HepG2 (cell line): ENCODE results near the gene CDH13. TPM values are rescaled to one million over a fixed set of nuclear protein-coding genes. Genes with fewer than 3 reads are reported as not detected.
A peak's percentile ranks its signal among the peaks of the same experiment; 100 is the strongest.

Source experiments
- ELF1 ChIP-seq: sonication (generic); formaldehyde crosslinking; IDR thresholded peaks from 2 replicates; pipeline ENCODE4 v1.4.0; 2020; ENCODE audit warnings: missing genetic modification reagents
- GABPA ChIP-seq, 2 experiments: IDR thresholded peaks; 2 replicates each; pipeline ENCODE4 v1.6.1; 2011 to 2016; ENCODE audit warnings: low read depth in 2 of 2, low read length in 1 of 2, missing biosample characterization in 1 of 2, missing genetic modification characterization in 1 of 2
- HMG20B ChIP-seq: conservative IDR thresholded peaks from 2 replicates; pipeline ENCODE4 v1.6.1; 2016; ENCODE audit warnings: missing genetic modification reagents, missing compliant biosample characterization
- JDP2 ChIP-seq: sonication (generic); formaldehyde crosslinking; IDR thresholded peaks from 2 replicates; pipeline ENCODE4 v1.8.1; 2022; ENCODE audit warnings: missing genetic modification reagents, borderline replicate concordance
- MZF1 ChIP-seq: sonication (generic); formaldehyde crosslinking; IDR thresholded peaks from 2 replicates; pipeline ENCODE4 v1.8.1; 2023; ENCODE audit warnings: mild to moderate bottlenecking, missing genetic modification reagents, borderline replicate concordance
- SCMH1 ChIP-seq: sonication (generic); formaldehyde crosslinking; IDR thresholded peaks from 2 replicates; pipeline ENCODE4 v1.9.0; 2021; ENCODE audit warnings: missing genetic modification reagents, mild to moderate bottlenecking, borderline replicate concordance
- SKI ChIP-seq: fragments of 450-650 bp; IDR thresholded peaks from one replicate; pipeline ENCODE4 v1.6.1; 2018; ENCODE audit warnings: mild to moderate bottlenecking; ENCODE audit not compliant: partially characterized antibody
- SP2 ChIP-seq: sonication (generic); formaldehyde crosslinking; IDR thresholded peaks from 2 replicates; pipeline ENCODE4 v1.5.1; 2020; ENCODE audit warnings: mild to moderate bottlenecking, missing genetic modification reagents
- SP5 ChIP-seq: IDR thresholded peaks from 2 replicates; pipeline ENCODE4 v1.6.1; 2016; ENCODE audit warnings: low read depth, borderline replicate concordance
- TCF7 ChIP-seq: sonication (generic); IDR thresholded peaks from 2 replicates; pipeline ENCODE4 v1.6.1; 2016; ENCODE audit warnings: antibody characterized with exemption, low read depth
- THYN1 ChIP-seq: sonication (generic); formaldehyde crosslinking; IDR thresholded peaks from 2 replicates; pipeline ENCODE4 v1.8.1; 2023; ENCODE audit warnings: low read depth, mild to moderate bottlenecking, moderate library complexity, missing genetic modification reagents, borderline replicate concordance
- ZFP37 ChIP-seq: sonication (generic); formaldehyde crosslinking; IDR thresholded peaks from 2 replicates; pipeline ENCODE4 v1.4.0; 2020; ENCODE audit warnings: missing genetic modification reagents, borderline replicate concordance
- ZNF329 ChIP-seq: sonication (generic); formaldehyde crosslinking; IDR thresholded peaks from 2 replicates; pipeline ENCODE4 v1.9.0; 2021; ENCODE audit warnings: low read depth, mild to moderate bottlenecking, missing genetic modification reagents
- ZNF629 ChIP-seq: sonication (generic); formaldehyde crosslinking; conservative IDR thresholded peaks from 2 replicates; pipeline ENCODE4 v1.5.0; 2020; ENCODE audit warnings: missing genetic modification reagents
- ZNF749 ChIP-seq: sonication (generic); formaldehyde crosslinking; IDR thresholded peaks from 2 replicates; pipeline ENCODE4 v1.8.0; 2022; ENCODE audit warnings: mild to moderate bottlenecking, missing genetic modification reagents, moderate library complexity, borderline replicate concordance
- polyA plus RNA-seq, 8 experiments: library from polyadenylated mRNA; depleted of rRNA in 3 of 8; stranded (reverse) in 7 of 8; unstranded in 1 of 8; fragments of >200 nt; fragmentation: Illumina TruSeq in 4 of 8; extraction: Trizol in 4 of 8; gene quantifications; 2 replicates each; pipeline versions ENCODE4 v1.2.1 to v1.2.3, GENCODE V29; 2011 to 2016; ENCODE audit warnings: low read depth in 4 of 8, missing spikeins in 1 of 8, mixed read lengths in 1 of 8; ENCODE audit not compliant: insufficient read depth in 1 of 8
- total RNA-seq, 5 experiments: library from RNA; depleted of rRNA; stranded (reverse); fragments of >200 nt; fragmentation: Illumina TruSeq; extraction: Trizol; gene quantifications; 2 replicates each; pipeline ENCODE4 v1.2.3, GENCODE V29; 2016; ENCODE audit warnings: low read depth in 1 of 5
- TF ChIP-seq, protein P1 (sequence below): IDR thresholded peaks from 2 replicates; pipeline ENCODE4 v1.6.1; 2016; ENCODE audit warnings: missing compliant biosample characterization, missing genetic modification reagents, borderline replicate concordance
- TF ChIP-seq, protein P2 (sequence below): sonication (generic); formaldehyde crosslinking; IDR thresholded peaks from 2 replicates; pipeline ENCODE4 v1.5.0; 2020; ENCODE audit warnings: missing genetic modification reagents
- TF ChIP-seq, protein P3 (sequence below): sonication (generic); formaldehyde crosslinking; IDR thresholded peaks from 2 replicates; pipeline ENCODE4 v1.4.0; 2020; ENCODE audit warnings: missing genetic modification reagents
- TF ChIP-seq, protein P4 (sequence below): sonication (generic); formaldehyde crosslinking; conservative IDR thresholded peaks from 2 replicates; pipeline ENCODE4 v1.8.0; 2022; ENCODE audit warnings: missing genetic modification reagents
- TF ChIP-seq, protein P5 (sequence below): sonication (generic); formaldehyde crosslinking; IDR thresholded peaks from 2 replicates; pipeline ENCODE4 v1.8.0; 2022; ENCODE audit warnings: missing genetic modification reagents, mild to moderate bottlenecking, borderline replicate concordance

CDH13 gene
- total and polyA plus RNA-seq, 2 of the 13 experiments (the other 11 are each of a cell fraction or from before 2014, with no cell fraction given), result not detected

DNA sequence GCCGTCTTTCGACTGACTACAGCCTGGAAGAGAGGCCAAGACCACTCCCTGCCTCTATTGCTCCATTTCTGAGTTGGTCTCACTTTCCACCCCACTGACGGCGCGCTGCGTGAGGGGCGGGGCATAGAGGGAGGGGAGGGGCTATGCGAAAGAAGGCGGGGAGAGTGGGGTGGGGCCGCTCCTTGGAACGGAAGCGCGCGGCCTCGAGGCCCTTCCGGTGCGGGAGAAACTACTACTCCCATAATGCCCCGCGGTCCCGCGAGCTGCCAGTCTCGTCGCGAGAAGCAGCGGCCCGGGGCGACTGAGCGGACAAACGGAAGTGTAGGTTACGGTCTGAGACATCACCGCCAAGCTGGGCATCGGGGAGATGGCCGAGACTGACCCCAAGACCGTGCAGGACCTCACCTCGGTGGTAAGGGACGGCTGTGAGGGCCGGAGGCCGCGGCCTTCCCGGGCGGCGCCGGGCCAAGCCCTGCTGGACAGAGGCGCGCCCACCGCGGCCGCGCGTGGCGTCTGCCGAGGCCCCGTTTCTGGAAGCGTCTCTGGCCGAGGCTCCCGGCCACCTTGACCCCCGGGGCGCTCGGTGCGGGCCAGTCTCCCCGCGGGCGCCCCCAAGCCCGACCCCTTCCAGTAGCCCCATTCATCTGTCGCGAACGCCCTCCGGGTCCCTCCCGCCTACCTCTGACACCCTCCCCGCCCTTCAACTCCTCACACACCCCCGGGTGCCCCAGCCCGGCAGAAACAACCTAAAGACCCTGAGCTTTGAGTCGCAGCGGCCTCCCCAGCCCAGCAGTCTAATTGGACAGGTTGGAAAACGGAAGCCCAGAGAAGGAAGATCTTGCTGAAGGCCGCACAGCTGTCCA lies 1181.2 kb downstream of the CDH13 start, which contains the start of gene HSBP1 (continued):
- TF ChIP-seq ZFP37 (CRISPR knock-in tag) (no peak), HMG20B (no peak), SKI (no peak), ZNF629 (no peak), SP2 (CRISPR knock-in tag) (no peak), GABPA (IDR thresholded peaks at IDR 0.05; ENCODE audit: low read depth, low read length) (peak; percentile 85), GABPA (CRISPR knock-in tag; IDR thresholded peaks at IDR 0.05; ENCODE audit: low read depth) (peak; percentile 97), THYN1 (CRISPR knock-in tag) (no peak), ZNF329 (0 out of 2 replicates have a peak, but pooled peaks have one; percentile 58), ZNF749 (CRISPR knock-in tag) (no peak), MZF1 (no peak), SCMH1 (CRISPR knock-in tag) (no peak), JDP2 (CRISPR knock-in tag) (no peak), TCF7 (no peak), SP5 (CRISPR knock-in tag) (0 out of 2 replicates have a peak, but pooled peaks have one; percentile 29), ELF1 (peak; percentile 95)
- TF ChIP-seq, protein P1, sequence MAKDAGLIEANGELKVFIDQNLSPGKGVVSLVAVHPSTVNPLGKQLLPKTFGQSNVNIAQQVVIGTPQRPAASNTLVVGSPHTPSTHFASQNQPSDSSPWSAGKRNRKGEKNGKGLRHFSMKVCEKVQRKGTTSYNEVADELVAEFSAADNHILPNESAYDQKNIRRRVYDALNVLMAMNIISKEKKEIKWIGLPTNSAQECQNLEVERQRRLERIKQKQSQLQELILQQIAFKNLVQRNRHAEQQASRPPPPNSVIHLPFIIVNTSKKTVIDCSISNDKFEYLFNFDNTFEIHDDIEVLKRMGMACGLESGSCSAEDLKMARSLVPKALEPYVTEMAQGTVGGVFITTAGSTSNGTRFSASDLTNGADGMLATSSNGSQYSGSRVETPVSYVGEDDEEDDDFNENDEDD (CRISPR knock-in tag), result peak; percentile 65; the same call in 1 of the 2 replicates
- TF ChIP-seq, protein P2, sequence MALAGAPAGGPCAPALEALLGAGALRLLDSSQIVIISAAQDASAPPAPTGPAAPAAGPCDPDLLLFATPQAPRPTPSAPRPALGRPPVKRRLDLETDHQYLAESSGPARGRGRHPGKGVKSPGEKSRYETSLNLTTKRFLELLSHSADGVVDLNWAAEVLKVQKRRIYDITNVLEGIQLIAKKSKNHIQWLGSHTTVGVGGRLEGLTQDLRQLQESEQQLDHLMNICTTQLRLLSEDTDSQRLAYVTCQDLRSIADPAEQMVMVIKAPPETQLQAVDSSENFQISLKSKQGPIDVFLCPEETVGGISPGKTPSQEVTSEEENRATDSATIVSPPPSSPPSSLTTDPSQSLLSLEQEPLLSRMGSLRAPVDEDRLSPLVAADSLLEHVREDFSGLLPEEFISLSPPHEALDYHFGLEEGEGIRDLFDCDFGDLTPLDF, result no peak; the same call in 1 of the 2 replicates
- TF ChIP-seq, protein P3, sequence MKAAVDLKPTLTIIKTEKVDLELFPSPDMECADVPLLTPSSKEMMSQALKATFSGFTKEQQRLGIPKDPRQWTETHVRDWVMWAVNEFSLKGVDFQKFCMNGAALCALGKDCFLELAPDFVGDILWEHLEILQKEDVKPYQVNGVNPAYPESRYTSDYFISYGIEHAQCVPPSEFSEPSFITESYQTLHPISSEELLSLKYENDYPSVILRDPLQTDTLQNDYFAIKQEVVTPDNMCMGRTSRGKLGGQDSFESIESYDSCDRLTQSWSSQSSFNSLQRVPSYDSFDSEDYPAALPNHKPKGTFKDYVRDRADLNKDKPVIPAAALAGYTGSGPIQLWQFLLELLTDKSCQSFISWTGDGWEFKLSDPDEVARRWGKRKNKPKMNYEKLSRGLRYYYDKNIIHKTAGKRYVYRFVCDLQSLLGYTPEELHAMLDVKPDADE (CRISPR knock-in tag), result no peak
- TF ChIP-seq, protein P4, sequence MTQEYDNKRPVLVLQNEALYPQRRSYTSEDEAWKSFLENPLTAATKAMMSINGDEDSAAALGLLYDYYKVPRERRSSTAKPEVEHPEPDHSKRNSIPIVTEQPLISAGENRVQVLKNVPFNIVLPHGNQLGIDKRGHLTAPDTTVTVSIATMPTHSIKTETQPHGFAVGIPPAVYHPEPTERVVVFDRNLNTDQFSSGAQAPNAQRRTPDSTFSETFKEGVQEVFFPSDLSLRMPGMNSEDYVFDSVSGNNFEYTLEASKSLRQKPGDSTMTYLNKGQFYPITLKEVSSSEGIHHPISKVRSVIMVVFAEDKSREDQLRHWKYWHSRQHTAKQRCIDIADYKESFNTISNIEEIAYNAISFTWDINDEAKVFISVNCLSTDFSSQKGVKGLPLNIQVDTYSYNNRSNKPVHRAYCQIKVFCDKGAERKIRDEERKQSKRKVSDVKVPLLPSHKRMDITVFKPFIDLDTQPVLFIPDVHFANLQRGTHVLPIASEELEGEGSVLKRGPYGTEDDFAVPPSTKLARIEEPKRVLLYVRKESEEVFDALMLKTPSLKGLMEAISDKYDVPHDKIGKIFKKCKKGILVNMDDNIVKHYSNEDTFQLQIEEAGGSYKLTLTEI (CRISPR knock-in tag), result no peak
- TF ChIP-seq, protein P5, sequence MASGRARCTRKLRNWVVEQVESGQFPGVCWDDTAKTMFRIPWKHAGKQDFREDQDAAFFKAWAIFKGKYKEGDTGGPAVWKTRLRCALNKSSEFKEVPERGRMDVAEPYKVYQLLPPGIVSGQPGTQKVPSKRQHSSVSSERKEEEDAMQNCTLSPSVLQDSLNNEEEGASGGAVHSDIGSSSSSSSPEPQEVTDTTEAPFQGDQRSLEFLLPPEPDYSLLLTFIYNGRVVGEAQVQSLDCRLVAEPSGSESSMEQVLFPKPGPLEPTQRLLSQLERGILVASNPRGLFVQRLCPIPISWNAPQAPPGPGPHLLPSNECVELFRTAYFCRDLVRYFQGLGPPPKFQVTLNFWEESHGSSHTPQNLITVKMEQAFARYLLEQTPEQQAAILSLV (CRISPR knock-in tag), result peak; percentile 94
